H9 (cell line): ENCODE data around the gene IGSF9. TPM values are rescaled to one million over a fixed set of nuclear protein-coding genes. Genes with fewer than 3 reads are reported as not detected.

Experiments
- DNase-seq: peaks from one replicate; pipeline ENCODE4 v3.0.0-alpha.2; 2017
- H2AFZ ChIP-seq: one replicate; pipeline ENCODE4 v1.6.1; 2013; ENCODE audit warnings: mild to moderate bottlenecking, low read length, control low read depth, moderate library complexity
- H2AK5ac ChIP-seq: 2 replicates; pipeline ENCODE4 v1.6.1; 2013; ENCODE audit warnings: low read length, control low read depth, mixed read lengths; ENCODE audit not compliant: insufficient read length
- H2BK120ac ChIP-seq: one replicate; pipeline ENCODE4 v1.6.1; 2013; ENCODE audit warnings: low read depth, mild to moderate bottlenecking, low read length, control low read depth, inconsistent platforms; ENCODE audit not compliant: poor library complexity, severe bottlenecking
- H2BK12ac ChIP-seq: 2 replicates; pipeline ENCODE4 v1.6.1; 2013; ENCODE audit warnings: low read length, control low read depth, mixed read lengths, low read depth; ENCODE audit not compliant: insufficient read length
- H2BK15ac ChIP-seq: 2 replicates; pipeline ENCODE4 v1.6.1; 2013; ENCODE audit warnings: low read depth, low read length, control low read depth
- H2BK20ac ChIP-seq: one replicate; pipeline ENCODE4 v1.6.1; 2013; ENCODE audit warnings: low read depth, mild to moderate bottlenecking, low read length, control low read depth, inconsistent platforms; ENCODE audit not compliant: poor library complexity, severe bottlenecking
- H2BK5ac ChIP-seq: 2 replicates; pipeline ENCODE4 v1.6.1; 2013; ENCODE audit warnings: low read length, control low read depth, mixed read lengths; ENCODE audit not compliant: insufficient read length
- H3K14ac ChIP-seq: 2 replicates; pipeline ENCODE4 v1.6.1; 2013; ENCODE audit warnings: low read length, control low read depth; ENCODE audit not compliant: insufficient read depth
- H3K18ac ChIP-seq: 2 replicates; pipeline ENCODE4 v1.6.1; 2013; ENCODE audit warnings: low read depth, mild to moderate bottlenecking, mixed read lengths, low read length, control low read depth; ENCODE audit not compliant: insufficient read length
- H3K23ac ChIP-seq: 2 replicates; pipeline ENCODE4 v1.6.1; 2013; ENCODE audit warnings: low read length, control low read depth, mixed read lengths, low read depth; ENCODE audit not compliant: insufficient read length
- H3K23me2 ChIP-seq: 2 replicates; pipeline ENCODE4 v1.6.1; 2013; ENCODE audit warnings: low read depth, mild to moderate bottlenecking, mixed read lengths, low read length, control low read depth; ENCODE audit not compliant: insufficient read length, poor library complexity, severe bottlenecking
- H3K27ac ChIP-seq: 2 replicates; pipeline ENCODE4 v1.5.1; 2013; ENCODE audit warnings: low read length, control low read depth, mixed read lengths, low read depth; ENCODE audit not compliant: insufficient read length
- H3K27me3 ChIP-seq: 2 replicates; pipeline ENCODE4 v1.6.1; 2013; ENCODE audit warnings: low read length, control low read depth, inconsistent platforms; ENCODE audit not compliant: insufficient read depth
- H3K4ac ChIP-seq: 2 replicates; pipeline ENCODE4 v1.6.1; 2013; ENCODE audit warnings: low read depth, mild to moderate bottlenecking, control low read depth, inconsistent platforms, low read length, moderate library complexity
- H3K4me1 ChIP-seq: 2 replicates; pipeline ENCODE4 v1.6.1; 2013; ENCODE audit warnings: low read length, control low read depth, inconsistent platforms; ENCODE audit not compliant: insufficient read depth
- H3K4me2 ChIP-seq: 2 replicates; pipeline ENCODE4 v1.6.1; 2013; ENCODE audit warnings: low read length, control low read depth, mixed read lengths; ENCODE audit not compliant: insufficient read length, insufficient read depth
- H3K56ac ChIP-seq: 2 replicates; pipeline ENCODE4 v1.6.1; 2013; ENCODE audit warnings: low read depth, mild to moderate bottlenecking, mixed read lengths, low read length, control low read depth; ENCODE audit not compliant: insufficient read length
- H3K79me1 ChIP-seq: 2 replicates; pipeline ENCODE4 v1.6.1; 2013; ENCODE audit warnings: low read depth, mild to moderate bottlenecking, moderate library complexity, low read length, control low read depth, inconsistent platforms; ENCODE audit not compliant: insufficient read depth, poor library complexity, severe bottlenecking
- H3K79me2 ChIP-seq: 2 replicates; pipeline ENCODE4 v1.6.1; 2013; ENCODE audit warnings: low read length, control low read depth, inconsistent platforms; ENCODE audit not compliant: insufficient read depth
- H3K9ac ChIP-seq: 2 replicates; pipeline ENCODE4 v1.6.1; 2013; ENCODE audit warnings: low read length, control low read depth, mixed read lengths; ENCODE audit not compliant: insufficient read length; ENCODE audit errors: extremely low read depth
- H3K9me3 ChIP-seq: one replicate; pipeline ENCODE4 v1.6.1; 2013; ENCODE audit warnings: low read depth, low read length, inconsistent platforms; ENCODE audit not compliant: control insufficient read depth
- H3T11ph ChIP-seq: one replicate; pipeline ENCODE4 v1.6.1; 2013; ENCODE audit warnings: mild to moderate bottlenecking, low read length, control low read depth, inconsistent platforms
- H4K20me1 ChIP-seq: one replicate; pipeline ENCODE4 v1.6.1; 2013; ENCODE audit not compliant: control insufficient read depth, insufficient read length, insufficient read depth
- H4K5ac ChIP-seq: 2 replicates; pipeline ENCODE4 v1.6.1; 2013; ENCODE audit warnings: low read depth, mild to moderate bottlenecking, mixed read lengths, low read length, control low read depth; ENCODE audit not compliant: insufficient read length
- H4K8ac ChIP-seq: replicated peaks from 2 replicates; pipeline ENCODE4 v1.6.1; 2013; ENCODE audit warnings: low read length, control low read depth, mixed read lengths, low read depth; ENCODE audit not compliant: insufficient read length
- H4K91ac ChIP-seq: 2 replicates; pipeline ENCODE4 v1.6.1; 2013; ENCODE audit warnings: low read depth, mild to moderate bottlenecking, moderate library complexity, mixed read lengths, low read length, control low read depth; ENCODE audit not compliant: insufficient read length
- H3K27ac Mint-ChIP-seq, 3 experiments: 2 replicates in 2 of 3; 3 replicates in 1 of 3; pipeline ENCODE4 v1.8.0; 2020 to 2021; ENCODE audit warnings: mixed read lengths in 3 of 3, mild to moderate bottlenecking in 1 of 3, moderate library complexity in 1 of 3
- H3K27me3 Mint-ChIP-seq: 2 replicates; pipeline ENCODE4 v1.8.0; 2021; ENCODE audit warnings: low read depth, mild to moderate bottlenecking, moderate library complexity, mixed read lengths
- H3K36me3 Mint-ChIP-seq, 3 experiments: 2 replicates in 2 of 3; 3 replicates in 1 of 3; pipeline ENCODE4 v1.8.0; 2020 to 2021; ENCODE audit warnings: low read depth in 3 of 3, mixed read lengths in 3 of 3; ENCODE audit not compliant: insufficient read depth in 1 of 3
- H3K4me1 Mint-ChIP-seq, 2 experiments: 2 replicates each; pipeline ENCODE4 v1.8.0; 2020; ENCODE audit warnings: mixed read lengths in 2 of 2
- H3K4me3 Mint-ChIP-seq, 2 experiments: 2 replicates in 1 of 2; 3 replicates in 1 of 2; pipeline ENCODE4 v1.8.0; 2020 to 2021; ENCODE audit warnings: mild to moderate bottlenecking in 2 of 2, mixed read lengths in 2 of 2, moderate library complexity in 1 of 2
- H3K9me3 Mint-ChIP-seq, 2 experiments: 2 replicates in 1 of 2; 3 replicates in 1 of 2; pipeline ENCODE4 v1.8.0; 2020; ENCODE audit warnings: mild to moderate bottlenecking in 2 of 2, mixed read lengths in 2 of 2, moderate library complexity in 1 of 2
- WGBS: extraction: QIAGEN DNeasy Blood & Tissue Kit; methylation state at CpG from one replicate; pipeline ENCODE4 v1.1.7; 2013; ENCODE audit warnings: missing lambda C conversion rate, low lambda C conversion rate, mixed read lengths; ENCODE audit not compliant: insufficient read length; ENCODE audit errors: extremely low coverage; 5-methylcytosine and 5-hydroxymethylcytosine counted together
- total RNA-seq: library from RNA; stranded (reverse); gene quantifications from 2 replicates; pipeline ENCODE4 v1.2.1, GENCODE V29; 2021
- TF ChIP-seq, protein P1 (sequence below): fragments of 200-600 bp; sonication (generic); conservative IDR thresholded peaks from 3 replicates; pipeline ENCODE4 v1.8.0; 2021; ENCODE audit warnings: antibody characterized with exemption, mild to moderate bottlenecking

Gene IGSF9
- total RNA-seq, 1 experiment from 2014 or later = 11.3 TPM

DNA sequence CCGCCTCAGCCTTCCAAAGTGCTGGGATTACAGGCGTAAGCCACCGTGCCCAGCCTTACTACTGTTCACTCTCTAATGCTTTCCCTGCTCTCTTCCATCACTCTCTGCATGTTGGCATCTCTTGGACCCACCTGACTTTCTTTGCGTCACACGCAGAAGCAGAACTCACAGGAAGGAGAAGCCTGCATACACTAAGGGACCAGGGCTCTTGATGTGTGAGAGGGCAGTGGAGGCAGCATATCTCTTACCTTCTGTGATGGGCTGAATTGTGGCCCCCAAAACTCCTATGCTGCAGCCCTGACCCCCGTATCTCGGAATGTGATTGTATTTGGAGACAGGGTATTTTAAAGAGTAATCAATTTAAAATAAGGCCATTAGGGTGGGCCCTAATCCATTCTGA lies 35.4 kb upstream of the IGSF9 start:
- Histone ChIP-seq H3K79me2 (no peaks in the 10 kb centered on the region), H2BK20ac (no peak overlapping the region), H3K23ac (no peak overlapping the region), H2BK120ac (no peak overlapping the region), H3K18ac (no peak overlapping the region), H3K4ac (no peak overlapping the region), H3T11ph (no peak overlapping the region), H4K5ac (no peak overlapping the region), H4K8ac (no peak overlapping the region), H3K79me1 (no peaks in the 10 kb centered on the region), H2BK5ac (no peak overlapping the region), H3K27me3 (no peaks in the 10 kb centered on the region), H4K91ac (no peak overlapping the region), H3K14ac (no peak overlapping the region), H3K9me3 (no peaks in the 10 kb centered on the region), H3K23me2 (no peaks in the 10 kb centered on the region), H3K27ac (no peak overlapping the region), H2AFZ (no peak overlapping the region), H3K56ac (no peak overlapping the region), H2AK5ac (no peak overlapping the region), H2BK12ac (no peak overlapping the region), H2BK15ac (no peak overlapping the region), H3K9ac (no peak overlapping the region), H4K20me1 (no peaks in the 10 kb centered on the region), H3K4me1 (no peaks in the 10 kb centered on the region), H3K4me2 (no peak overlapping the region)
- no CpG with 5 or more reads among the region's 7 CpGs for WGBS
- Mint-ChIP-seq H3K27ac (no peak overlapping the region), H3K4me1 (peaks cover 0 to 3% of the 10 kb centered on the region in 2 experiments; a peak in 2 of 4 replicates), H3K36me3 (no peaks in the 10 kb centered on the region), H3K27me3 (peaks cover 29% of the 10 kb centered on the region), H3K9me3 (no peaks in the 10 kb centered on the region), H3K4me3 (no peak overlapping the region)
- TF ChIP-seq, protein P1, sequence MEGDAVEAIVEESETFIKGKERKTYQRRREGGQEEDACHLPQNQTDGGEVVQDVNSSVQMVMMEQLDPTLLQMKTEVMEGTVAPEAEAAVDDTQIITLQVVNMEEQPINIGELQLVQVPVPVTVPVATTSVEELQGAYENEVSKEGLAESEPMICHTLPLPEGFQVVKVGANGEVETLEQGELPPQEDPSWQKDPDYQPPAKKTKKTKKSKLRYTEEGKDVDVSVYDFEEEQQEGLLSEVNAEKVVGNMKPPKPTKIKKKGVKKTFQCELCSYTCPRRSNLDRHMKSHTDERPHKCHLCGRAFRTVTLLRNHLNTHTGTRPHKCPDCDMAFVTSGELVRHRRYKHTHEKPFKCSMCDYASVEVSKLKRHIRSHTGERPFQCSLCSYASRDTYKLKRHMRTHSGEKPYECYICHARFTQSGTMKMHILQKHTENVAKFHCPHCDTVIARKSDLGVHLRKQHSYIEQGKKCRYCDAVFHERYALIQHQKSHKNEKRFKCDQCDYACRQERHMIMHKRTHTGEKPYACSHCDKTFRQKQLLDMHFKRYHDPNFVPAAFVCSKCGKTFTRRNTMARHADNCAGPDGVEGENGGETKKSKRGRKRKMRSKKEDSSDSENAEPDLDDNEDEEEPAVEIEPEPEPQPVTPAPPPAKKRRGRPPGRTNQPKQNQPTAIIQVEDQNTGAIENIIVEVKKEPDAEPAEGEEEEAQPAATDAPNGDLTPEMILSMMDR = no peak
- no peak for DNase-seq
